Measurements from ENCODE around the gene KRTAP22-1. TPM values are rescaled to one million over a fixed set of nuclear protein-coding genes. Genes with fewer than 3 reads are reported as not detected.

Gene KRTAP22-1
- total and polyA plus RNA-seq, 2 of the 4 experiments (the other 2 are of a cell fraction) = not detected

DNA sequence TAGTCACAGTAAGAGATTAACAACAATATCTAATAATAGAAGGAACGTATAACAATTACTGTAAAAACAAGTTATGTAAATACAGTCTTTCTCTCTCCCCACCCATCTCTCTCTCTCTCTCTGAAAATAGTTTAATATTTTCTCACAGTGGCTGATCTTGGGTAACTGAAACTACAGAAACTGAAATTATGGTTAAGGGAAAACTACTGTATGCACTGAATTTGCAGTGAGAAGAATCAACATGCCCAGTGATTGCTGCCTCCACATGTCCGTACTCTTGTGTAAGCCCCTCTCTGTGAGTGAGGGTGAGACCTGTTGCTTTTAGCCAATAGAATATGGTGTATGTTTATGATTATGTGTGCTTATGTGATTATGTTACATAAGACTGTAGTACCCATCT, 11.2 kb downstream of the KRTAP22-1 start:
- Histone ChIP-seq H3K9me3 (ENCODE audit: control insufficient read depth, insufficient read depth, low read length) (peaks cover 14% of the 10 kb centered on the region), H3K56ac (ENCODE audit: extremely low read depth, insufficient read depth, low read length) (no peak overlapping the region), H3K4ac (ENCODE audit: low read depth, low read length) (no peak overlapping the region), H4K20me1 (ENCODE audit: insufficient read depth, low read length) (no peaks in the 10 kb centered on the region), H3K18ac (ENCODE audit: low read depth, low read length) (no peak overlapping the region), H3K36me3 (ENCODE audit: control insufficient read depth, insufficient read depth, low read length) (no peaks in the 10 kb centered on the region), H2BK15ac (ENCODE audit: low read depth, low read length) (no peak overlapping the region), H3K4me1 (ENCODE audit: control insufficient read depth, insufficient read depth, low read length) (no peaks in the 10 kb centered on the region), H3K4me2 (ENCODE audit: low read depth, low read length) (no peak overlapping the region), H4K8ac (ENCODE audit: low read depth in 2 of 2, low read length in 2 of 2) (no peak overlapping the region), H3K79me1 (ENCODE audit: low read depth in 1 of 2, low read length in 2 of 2) (no peaks in the 10 kb centered on the region), H3K4me3 (ENCODE audit: insufficient read depth, low read depth, low read length) (no peak overlapping the region), H2BK120ac (ENCODE audit: low read depth, low read length) (no peak overlapping the region), H2AK9ac (replicated peaks; ENCODE audit: low read depth, low read length, poor library complexity) (no peak overlapping the region), H2AFZ (replicated peaks; ENCODE audit: low read length, poor library complexity) (no peak overlapping the region), H4K5ac (ENCODE audit: low read depth, low read length) (no peak overlapping the region), H3K27ac (ENCODE audit: insufficient read depth, low read length) (no peak overlapping the region), H2BK5ac (ENCODE audit: low read depth, low read length, poor library complexity, severe bottlenecking) (no peak overlapping the region), H3K27me3 (ENCODE audit: control insufficient read depth, insufficient read depth, low read length) (no peaks in the 10 kb centered on the region), H3K9me1 (ENCODE audit: insufficient read depth, low read length) (no peaks in the 10 kb centered on the region), H2BK20ac (ENCODE audit: low read depth, low read length) (no peak overlapping the region), H2AK5ac (ENCODE audit: low read depth, low read length) (no peak overlapping the region), H4K91ac (ENCODE audit: insufficient read depth, low read depth, low read length) (no peak overlapping the region), H3K23ac (ENCODE audit: low read depth, low read length) (no peak overlapping the region), H3K9ac (ENCODE audit: low read depth, low read length) (no peak overlapping the region), H3K14ac (replicated peaks; ENCODE audit: low read depth, low read length) (no peak overlapping the region)
- TF ChIP-seq BHLHE40 (IDR thresholded peaks at IDR 0.05; ENCODE audit: low read depth, low read length) = no peak
- TF ChIP-seq, protein P1, sequence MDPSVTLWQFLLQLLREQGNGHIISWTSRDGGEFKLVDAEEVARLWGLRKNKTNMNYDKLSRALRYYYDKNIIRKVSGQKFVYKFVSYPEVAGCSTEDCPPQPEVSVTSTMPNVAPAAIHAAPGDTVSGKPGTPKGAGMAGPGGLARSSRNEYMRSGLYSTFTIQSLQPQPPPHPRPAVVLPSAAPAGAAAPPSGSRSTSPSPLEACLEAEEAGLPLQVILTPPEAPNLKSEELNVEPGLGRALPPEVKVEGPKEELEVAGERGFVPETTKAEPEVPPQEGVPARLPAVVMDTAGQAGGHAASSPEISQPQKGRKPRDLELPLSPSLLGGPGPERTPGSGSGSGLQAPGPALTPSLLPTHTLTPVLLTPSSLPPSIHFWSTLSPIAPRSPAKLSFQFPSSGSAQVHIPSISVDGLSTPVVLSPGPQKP (IDR thresholded peaks at IDR 0.05; ENCODE audit: borderline replicate concordance, low read depth, low read length) = no peak
- no peak for TF ChIP-seq CEBPB (IDR thresholded peaks at IDR 0.05; ENCODE audit: low read depth, low read length)
- no peak for TF ChIP-seq MAFK (IDR thresholded peaks at IDR 0.05; ENCODE audit: low read depth, low read length)
- no peak for TF ChIP-seq POLR2A (IDR thresholded peaks at IDR 0.05; ENCODE audit: low read depth, low read length)
- no peak for TF ChIP-seq RFX5 (IDR thresholded peaks at IDR 0.05; ENCODE audit: low read depth, low read length)
- intact Hi-C loops (cut with micrococcal nuclease) (no loop called here), in situ Hi-C loops (cut with MboI; ENCODE audit: low sequenced_read_pairs) (no loop called here), dilution Hi-C loops (cut with HindIII; ENCODE audit: low sequenced_read_pairs, unreplicated experiment) (no loop called here)
- no TSS peak for BruUV-seq (replicated peaks)
- ChIA-PET POLR2A (ENCODE audit: unreplicated experiment) (no interaction called here), CTCF (no interaction called here)
- DNase-seq (no peak), ATAC-seq (ENCODE audit: low read depth) (no peak)
- no CpG with 5 or more reads among the region's 2 CpGs for WGBS, 2 experiments (ENCODE audit: extremely low coverage in 2 of 2, insufficient read length in 1 of 2)

Data from IMR-90 (cell line).